C4-2B (cell line): ENCODE data around the gene TEX26.

ENCODE experiments used
- H3K27ac ChIP-seq: fragments of 450-650 bp; 2 replicates; pipeline ENCODE4 v1.5.1; 2017
- ZFX ChIP-seq: fragments of 450-650 bp; IDR thresholded peaks from 2 replicates; pipeline ENCODE4 v1.6.1; 2017
- TF ChIP-seq, protein P1 (sequence below): fragments of 450-650 bp; conservative IDR thresholded peaks from 2 replicates; pipeline ENCODE4 v1.5.1; 2017; ENCODE audit warnings: mild to moderate bottlenecking

The TEX26 gene

DNA sequence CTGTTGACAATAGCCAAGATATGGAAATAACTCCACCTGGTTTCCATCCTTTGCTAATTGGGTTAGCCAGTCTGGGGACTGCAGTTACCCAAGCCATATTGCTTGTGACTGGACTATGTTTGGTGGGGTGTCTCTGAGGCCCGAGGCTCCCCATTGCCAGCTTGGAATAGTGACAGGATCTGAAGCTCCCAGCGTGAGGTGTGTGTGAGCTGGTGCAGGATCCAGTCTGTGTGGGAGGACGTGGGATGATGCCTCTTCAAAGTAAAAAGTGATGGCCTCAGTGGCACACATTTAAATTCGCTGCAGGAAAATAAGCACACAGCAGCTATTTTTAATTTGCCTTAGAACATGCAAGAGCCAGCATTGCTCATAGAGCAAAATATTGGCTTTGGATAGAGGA, 75.0 kb downstream of the TEX26 start:
- no peak for TF ChIP-seq ZFX
- TF ChIP-seq, protein P1, sequence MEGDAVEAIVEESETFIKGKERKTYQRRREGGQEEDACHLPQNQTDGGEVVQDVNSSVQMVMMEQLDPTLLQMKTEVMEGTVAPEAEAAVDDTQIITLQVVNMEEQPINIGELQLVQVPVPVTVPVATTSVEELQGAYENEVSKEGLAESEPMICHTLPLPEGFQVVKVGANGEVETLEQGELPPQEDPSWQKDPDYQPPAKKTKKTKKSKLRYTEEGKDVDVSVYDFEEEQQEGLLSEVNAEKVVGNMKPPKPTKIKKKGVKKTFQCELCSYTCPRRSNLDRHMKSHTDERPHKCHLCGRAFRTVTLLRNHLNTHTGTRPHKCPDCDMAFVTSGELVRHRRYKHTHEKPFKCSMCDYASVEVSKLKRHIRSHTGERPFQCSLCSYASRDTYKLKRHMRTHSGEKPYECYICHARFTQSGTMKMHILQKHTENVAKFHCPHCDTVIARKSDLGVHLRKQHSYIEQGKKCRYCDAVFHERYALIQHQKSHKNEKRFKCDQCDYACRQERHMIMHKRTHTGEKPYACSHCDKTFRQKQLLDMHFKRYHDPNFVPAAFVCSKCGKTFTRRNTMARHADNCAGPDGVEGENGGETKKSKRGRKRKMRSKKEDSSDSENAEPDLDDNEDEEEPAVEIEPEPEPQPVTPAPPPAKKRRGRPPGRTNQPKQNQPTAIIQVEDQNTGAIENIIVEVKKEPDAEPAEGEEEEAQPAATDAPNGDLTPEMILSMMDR: no peak
- H3K27ac ChIP-seq: no peak overlapping the region

DNA sequence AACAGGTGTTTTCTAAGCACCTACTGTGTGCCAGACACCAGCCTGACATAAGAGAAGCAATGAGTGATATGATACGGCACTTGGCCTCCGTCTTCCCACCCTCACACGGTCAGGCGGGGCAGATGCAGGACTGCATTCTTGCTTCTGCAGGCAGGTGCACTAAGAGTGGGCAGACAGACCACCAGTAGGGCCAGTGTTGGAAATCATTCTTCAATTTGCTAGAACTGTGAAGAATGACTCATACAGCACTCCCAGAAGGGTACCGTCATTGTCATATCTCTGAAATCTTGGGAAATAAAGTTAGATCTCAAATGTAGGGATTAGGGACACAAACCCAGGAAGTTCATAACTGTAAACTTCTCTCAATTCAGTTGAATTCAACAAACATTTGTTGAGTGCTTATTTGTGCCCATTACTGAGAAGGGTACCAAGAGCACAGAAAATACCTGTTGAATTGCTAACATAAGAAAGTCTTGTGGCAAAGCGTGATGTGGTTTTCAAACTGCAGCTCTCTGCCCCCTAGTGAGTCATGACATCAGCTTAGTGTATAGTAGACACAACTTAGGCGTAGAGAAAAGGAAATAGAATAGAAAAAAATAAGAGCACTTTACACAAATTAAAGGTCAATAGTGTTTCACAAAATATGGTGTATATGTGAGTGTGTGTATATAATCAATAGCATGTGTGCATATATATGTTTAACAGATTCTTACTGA, 76.1 kb downstream of the TEX26 start:
- no peak for TF ChIP-seq ZFX
- TF ChIP-seq, protein P1: no peak
- H3K27ac ChIP-seq: no peak overlapping the region

DNA sequence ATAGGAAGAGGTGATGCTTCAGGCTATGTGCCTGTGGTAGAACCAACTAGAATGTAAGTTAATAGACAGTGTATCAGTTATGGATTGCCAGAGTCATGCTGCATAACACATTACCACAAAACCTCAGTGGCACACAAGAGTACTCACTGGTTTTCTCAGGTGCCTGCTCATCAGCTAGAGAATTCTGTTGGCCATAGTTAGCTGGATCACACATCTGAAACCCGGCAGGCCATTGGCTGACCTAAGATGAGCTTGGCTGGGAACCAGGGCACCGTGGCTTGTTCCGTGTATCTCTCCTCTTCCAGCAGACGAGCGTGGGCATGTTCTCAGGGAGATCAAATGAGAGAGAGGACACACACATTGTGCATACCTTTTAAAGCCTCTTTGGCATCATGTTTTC, 76.7 kb downstream of the TEX26 start:
- no peak for TF ChIP-seq ZFX
- H3K27ac ChIP-seq: no peak overlapping the region

DNA sequence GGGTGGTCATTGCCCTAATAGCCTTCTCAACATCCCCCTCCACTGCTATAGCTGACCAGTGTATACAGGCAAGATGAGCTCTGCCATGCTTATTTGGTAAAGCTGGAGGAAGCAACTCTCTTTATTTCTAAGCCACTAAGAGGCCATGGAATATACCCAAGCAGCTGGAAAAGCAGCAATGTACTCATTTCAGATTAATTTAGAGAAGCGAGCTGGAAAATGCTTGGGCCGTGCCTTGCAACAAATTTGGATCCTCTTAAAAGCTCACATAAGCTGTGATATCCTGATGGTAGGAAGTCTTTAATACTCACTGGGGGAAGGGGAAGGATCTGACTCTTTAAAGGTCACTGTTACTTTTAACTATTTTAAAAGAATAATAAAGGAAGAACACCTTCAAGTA, 77.8 kb downstream of the TEX26 start:
- TF ChIP-seq ZFX: no peak
- TF ChIP-seq, protein P1: no peak
- no peak overlapping the region for H3K27ac ChIP-seq

DNA sequence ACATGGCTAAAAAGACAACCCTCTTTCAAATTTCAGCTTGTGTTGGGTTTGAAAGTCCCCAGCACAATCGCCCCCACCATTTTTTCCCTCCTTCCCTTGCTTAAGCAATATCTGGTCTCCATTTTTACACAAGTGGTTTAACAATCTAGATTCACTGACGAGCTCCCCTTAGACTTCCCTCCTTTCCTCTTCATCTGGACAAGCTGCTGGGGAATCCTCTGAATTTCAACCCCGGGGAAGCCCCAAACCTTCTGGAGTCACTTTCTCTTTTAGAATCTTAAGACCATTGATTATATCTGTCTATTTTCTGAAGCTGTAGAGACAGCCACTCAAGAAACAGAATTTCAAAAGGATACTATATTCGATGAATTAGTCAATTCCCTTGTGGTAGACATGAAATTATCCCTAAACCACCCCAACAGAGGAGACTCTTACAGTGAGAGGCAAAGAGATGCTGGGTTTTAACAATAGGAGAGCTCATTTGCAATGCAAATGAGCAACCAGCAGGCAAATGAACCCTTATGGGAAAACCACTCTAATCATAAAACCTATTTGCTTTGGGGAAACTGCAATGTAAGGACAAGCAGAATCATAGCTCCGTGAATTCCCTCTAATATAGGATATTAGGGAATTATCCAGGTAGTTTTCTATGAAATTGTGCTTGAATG, 78.9 kb downstream of the TEX26 start:
- no peak overlapping the region for H3K27ac ChIP-seq
- TF ChIP-seq, protein P1: no peak
- no peak for TF ChIP-seq ZFX

DNA sequence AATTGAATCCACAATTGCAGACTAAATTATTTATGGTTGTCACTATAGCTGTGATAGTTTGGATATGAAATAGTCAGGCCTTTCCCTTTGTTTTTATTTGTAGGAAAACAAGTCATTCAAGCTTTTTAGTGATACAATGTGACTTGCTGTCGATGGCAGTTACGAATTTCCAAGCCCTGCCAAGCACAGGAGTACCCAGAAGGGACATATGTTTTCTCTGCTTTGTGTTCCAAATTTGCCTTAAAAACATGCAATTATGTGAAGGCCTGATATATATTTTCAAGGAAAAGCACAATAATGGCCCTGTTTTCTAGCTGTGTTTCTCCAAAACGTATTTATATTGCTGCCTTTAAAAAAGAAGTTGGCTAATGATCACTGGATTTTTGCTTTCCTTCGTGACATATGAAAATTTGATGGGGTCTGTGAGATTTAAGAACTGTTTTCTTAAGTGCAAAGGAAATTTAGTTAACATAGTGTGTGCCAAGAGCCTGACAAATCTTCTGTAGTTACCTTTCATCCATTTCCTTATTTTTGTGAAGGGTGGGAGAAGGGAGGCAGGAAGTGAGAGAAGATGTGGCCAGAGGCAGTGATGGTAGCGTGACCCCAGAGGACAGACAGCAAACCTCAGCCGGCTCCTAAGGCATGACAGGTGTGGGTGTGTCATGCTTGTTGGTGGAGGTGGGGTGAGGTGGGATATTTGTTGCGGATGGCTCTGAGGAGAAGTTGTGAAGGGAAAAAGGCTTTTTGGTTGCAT, 79.6 kb downstream of the TEX26 start:
- TF ChIP-seq ZFX: no peak
- TF ChIP-seq, protein P1: no peak
- H3K27ac ChIP-seq: no peak overlapping the region

DNA sequence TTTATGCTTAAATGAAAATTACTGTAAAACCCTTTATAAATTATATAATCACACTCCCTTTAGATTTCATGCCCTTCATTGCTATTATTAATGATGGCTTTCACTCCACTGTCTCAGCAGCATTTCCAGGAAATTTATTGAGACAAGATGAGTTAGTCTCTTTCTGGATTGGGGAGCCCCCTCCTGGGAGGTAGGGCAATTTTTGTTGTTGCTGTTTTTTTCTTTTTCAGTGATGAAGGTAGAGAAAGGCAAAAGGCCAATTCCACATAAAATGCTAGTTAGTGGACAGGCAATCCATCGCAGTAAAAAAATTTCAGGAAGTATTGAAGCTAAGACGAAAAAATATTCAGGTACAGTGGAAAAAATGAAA, 80.2 kb downstream of the TEX26 start:
- no peak overlapping the region for H3K27ac ChIP-seq
- TF ChIP-seq ZFX: no peak
- TF ChIP-seq, protein P1: peak; percentile 75
